ENCODE measurements around the gene ZNF516.

DNA sequence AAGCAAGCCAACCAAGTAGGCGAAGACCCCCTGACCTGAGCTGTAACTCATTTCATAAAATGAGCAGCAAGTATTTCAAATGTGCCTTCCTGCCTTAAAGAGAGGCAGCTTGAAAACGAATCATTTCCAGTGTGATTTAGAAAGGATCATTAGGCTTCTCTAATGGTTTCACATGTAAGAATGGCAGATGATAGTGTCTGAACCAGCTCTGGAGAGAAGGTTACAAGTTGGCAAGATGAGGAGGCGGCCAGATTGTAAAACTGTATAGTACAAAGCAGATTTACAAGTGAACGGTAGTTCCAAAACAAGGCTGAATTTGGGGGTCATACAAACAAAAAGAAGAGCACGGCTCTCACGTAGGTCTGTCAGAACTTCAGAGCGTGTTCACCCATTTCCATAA lies 132.4 kb downstream of the ZNF516 start:
- TF ChIP-seq POLR2AphosphoS5 (IDR thresholded peaks at IDR 0.05; ENCODE audit: low read depth, low read length): no peak
- no peak for TF ChIP-seq POLR2A (IDR thresholded peaks at IDR 0.05; ENCODE audit: low read depth, low read length)

Measured in GM12892 (cell line).